Kidney (tissue), 14 donors: Measurements from ENCODE around the gene MED28. TPM values are rescaled to one million over a fixed set of nuclear protein-coding genes. Genes with fewer than 3 reads are reported as not detected.
"Not testable (repeated sequence)": the region's sequence is repeated elsewhere in the genome, so short reads cannot be mapped to it uniquely, and the experiment has no call there.

Source experiments
- DNase-seq, 5 donors: peaks; one replicate each; pipeline ENCODE4 v3.0.0-alpha.2; 2013 to 2020
- FAIRE-seq: peaks from 2 replicates; lab custom pipeline; 2012; peaks lifted over from hg19 to GRCh38; lab: Jason Lieb, UNC
- H3K27ac ChIP-seq, 2 donors: one replicate each; pipeline ENCODE4 v1.7.0; 2013; ENCODE audit warnings: low read depth in 2 of 2, low read length in 2 of 2, inconsistent platforms in 1 of 2
- H3K27me3 ChIP-seq: one replicate; pipeline ENCODE4 v1.7.1; 2013; ENCODE audit warnings: low read length, inconsistent platforms; ENCODE audit not compliant: control insufficient read depth, insufficient read depth
- H3K36me3 ChIP-seq, 3 donors: one replicate each; pipeline versions ENCODE4 v1.7.0 to v1.7.1; 2013; ENCODE audit warnings: low read length in 3 of 3, control low read depth in 1 of 3, inconsistent platforms in 1 of 3; ENCODE audit not compliant: insufficient read depth in 3 of 3, control insufficient read depth in 2 of 3
- H3K4me1 ChIP-seq, 3 donors: one replicate each; pipeline versions ENCODE4 v1.7.0 to v1.7.1; 2013; ENCODE audit warnings: low read length in 3 of 3, inconsistent platforms in 1 of 3, low read depth in 1 of 3; ENCODE audit not compliant: control insufficient read depth in 2 of 3, insufficient read depth in 2 of 3
- H3K4me3 ChIP-seq, 3 donors: one replicate each; pipeline versions ENCODE4 v1.7.0 to v1.8.1; 2013; ENCODE audit warnings: low read length in 3 of 3, control low read depth in 1 of 3, inconsistent platforms in 1 of 3
- H3K9ac ChIP-seq, 3 donors: one replicate each; pipeline versions ENCODE4 v1.7.0 to v1.7.1; 2013; ENCODE audit warnings: low read length in 3 of 3, control low read depth in 1 of 3, inconsistent platforms in 1 of 3
- H3K9me3 ChIP-seq, 3 donors: one replicate each; pipeline versions ENCODE4 v1.7.0 to v1.7.1; 2013; ENCODE audit warnings: low read length in 3 of 3, control low read depth in 1 of 3, inconsistent platforms in 1 of 3; ENCODE audit not compliant: control insufficient read depth in 2 of 3, insufficient read depth in 1 of 3
- CTCF ChIP-seq: IDR thresholded peaks from 3 replicates; pipeline ENCODE4 v1.5.1; 2012; ENCODE audit warnings: mild to moderate bottlenecking, moderate library complexity, borderline replicate concordance; ENCODE audit not compliant: insufficient read depth; ENCODE audit errors: extremely low read depth
- intact Hi-C: fragments of 100-400 bp; cut with DNase I; formaldehyde crosslinking; loops from one replicate; pipeline ENCODE4 v1.11.1; 2022
- polyA plus RNA-seq: library from polyadenylated mRNA; stranded (reverse); fragments of 350-450 nt; fragmentation: Illumina TruSeq; extraction: RNeasy Lipid Tissue Mini Kit (QIAGEN cat#74804); gene quantifications from one replicate; pipeline ENCODE4 v1.2.3, GENCODE V29; 2014; ENCODE audit warnings: low read depth, low replicate concordance; ENCODE audit not compliant: insufficient read depth
- total RNA-seq: library from RNA; stranded (reverse); fragmentation: NEBNext Ultra II Directional; extraction: Animal tissue kit (Norgen Biotek cat#: 25700); gene quantifications from one replicate; pipeline ENCODE4 v1.2.1, GENCODE V29; 2021
- donor health status: control.
- donor health status: control.
- donor health status: control.
- donor health status: control.
- donor health status: control.
- donor health status: DM: yes; HTN: yes; CAD: no.
- donor health status: Normal renal cell carcinoma (clear cell type).

Gene MED28
- total and polyA plus RNA-seq, 2 donors from 2014 or later = 26.1 to 45.2 TPM

GRCh38 chr4:17654701-17655100, 40.3 kb downstream of the MED28 start:
- Histone ChIP-seq H3K4me1 (no peaks in the 10 kb centered on the region), H3K9me3 (no peaks in the 10 kb centered on the region), H3K9ac (no peak overlapping the region), H3K27ac (no peak overlapping the region), H3K4me3 (no peak overlapping the region), H3K27me3 (no peaks in the 10 kb centered on the region), H3K36me3 (no peaks in the 10 kb centered on the region)
- FAIRE-seq (no peak), DNase-seq (no peak)
- TF ChIP-seq CTCF = no peak
- intact Hi-C loops = no loop called here

- no peak for TF ChIP-seq CTCF
- DNase-seq = no peak
- no peak overlapping the region for H3K27ac ChIP-seq
- H3K9me3 ChIP-seq = no peaks in the 10 kb centered on the region
- FAIRE-seq = no peak
- H3K4me1 ChIP-seq = no peaks in the 10 kb centered on the region
- no peak overlapping the region for H3K9ac ChIP-seq
- no peak overlapping the region for H3K4me3 ChIP-seq
- no peaks in the 10 kb centered on the region for H3K36me3 ChIP-seq
- H3K27me3 ChIP-seq = no peaks in the 10 kb centered on the region
- intact Hi-C loops = no loop called here
These were observed 42.6 kb downstream of the MED28 start for GRCh38 chr4:17657090-17657489.

GRCh38 chr4:17657849-17658248, 43.4 kb downstream of the MED28 start:
- no peak for FAIRE-seq

GRCh38 chr4:17659196-17659595, 44.8 kb downstream of the MED28 start:
- H3K36me3 ChIP-seq, H3K4me3 ChIP-seq, FAIRE-seq, H3K9me3 ChIP-seq, H3K9ac ChIP-seq, DNase-seq, intact Hi-C loops, H3K27me3 ChIP-seq, H3K27ac ChIP-seq, H3K4me1 ChIP-seq: not testable (repeated sequence)

More at GRCh38 chr4:17657849-17658248, 43.4 kb downstream of the MED28 start:
- H3K4me3 ChIP-seq = no peak overlapping the region
- no peak overlapping the region for H3K9ac ChIP-seq
- H3K9me3 ChIP-seq = no peaks in the 10 kb centered on the region
- no peaks in the 10 kb centered on the region for H3K4me1 ChIP-seq
- intact Hi-C loops = no loop called here
- H3K27me3 ChIP-seq = no peaks in the 10 kb centered on the region
- no peaks in the 10 kb centered on the region for H3K36me3 ChIP-seq
- no peak for DNase-seq
- TF ChIP-seq CTCF = no peak
- no peak overlapping the region for H3K27ac ChIP-seq
